GM12878 (cell line): ENCODE data around the gene RTEL1. TPM values are rescaled to one million over a fixed set of nuclear protein-coding genes. Genes with fewer than 3 reads are reported as not detected.

Experiments used
- ATAC-seq: fragments of 200-7000 bp; cut with Tn5 transposase; 3 replicates; pipeline ENCODE4 v1.9.1; 2020; ENCODE audit warnings: mild to moderate bottlenecking, moderate library complexity
- BruUV-seq: library from RNA; stranded (reverse); fragments of 400-500 nt; replicated peaks from 2 replicates; lab custom pipeline; 2021; lab: Mats Ljungman, UMichigan
- CTCF ChIA-PET: fragments of 300-600 bp; sonication (Branson Sonifier 250); formaldehyde crosslinking; extraction: SDS; loops from one replicate; lab custom pipeline; 2021; ENCODE audit warnings: inconsistent platforms; lab: Yijun Ruan, JAX
- POLR2A ChIA-PET: fragments of 350-600 bp; formaldehyde crosslinking; extraction: SDS; loops from one replicate; lab custom pipeline; 2021; ENCODE audit warnings: inconsistent platforms; lab: Charles Lee
- RAD21 ChIA-PET: fragments of 300-600 bp; sonication (Branson Sonifier 250); formaldehyde crosslinking; loops from one replicate; lab custom pipeline; 2023; ENCODE audit warnings: antibody characterized with exemption; ENCODE audit not compliant: unreplicated experiment; lab: Charles Lee
- SMC1A ChIA-PET: fragments of 300-600 bp; sonication (Branson Sonifier 250); formaldehyde crosslinking; loops from one replicate; lab custom pipeline; 2023; ENCODE audit not compliant: unreplicated experiment, uncharacterized antibody; lab: Charles Lee
- DNase-seq: peaks from one replicate; pipeline ENCODE4 v3.0.0-alpha.2; 2011; ENCODE audit warnings: low read depth, low spot score
- FAIRE-seq: peaks from 3 replicates; lab custom pipeline; 2011; peaks lifted over from hg19 to GRCh38; lab: Jason Lieb, UNC
- H2AFZ ChIP-seq: 2 replicates; pipeline ENCODE4 v1.6.0; 2011; ENCODE audit warnings: low read depth, low read length, control low read depth; ENCODE audit not compliant: control insufficient read depth
- H3K27ac ChIP-seq: 2 replicates; pipeline ENCODE4 v1.5.1; 2011; ENCODE audit warnings: control low read depth; ENCODE audit not compliant: control insufficient read depth, insufficient read depth
- H3K27me3 ChIP-seq, 2 experiments: replicated peaks in 1 of 2; 2 replicates each; pipeline versions ENCODE4 v1.6.0 to v1.6.1; 2011; ENCODE audit warnings: low read length in 1 of 2; ENCODE audit not compliant: control insufficient read depth in 2 of 2, insufficient read depth in 2 of 2
- H3K36me3 ChIP-seq, 2 experiments: 2 replicates each; pipeline ENCODE4 v1.5.1; 2011; ENCODE audit warnings: low read length in 1 of 2; ENCODE audit not compliant: control insufficient read depth in 2 of 2, insufficient read depth in 2 of 2
- H3K4me1 ChIP-seq: 2 replicates; pipeline ENCODE4 v1.6.1; 2011; ENCODE audit warnings: mild to moderate bottlenecking, low read length, moderate library complexity, mixed read lengths; ENCODE audit not compliant: control insufficient read depth, insufficient read depth
- H3K4me2 ChIP-seq: 2 replicates; pipeline ENCODE4 v1.6.0; 2011; ENCODE audit warnings: control low read depth; ENCODE audit not compliant: control insufficient read depth, insufficient read depth
- H3K4me3 ChIP-seq: fragments of 200-600 bp; sonication (generic); 2 replicates; pipeline ENCODE4 v1.5.1; 2016
- H3K79me2 ChIP-seq: 2 replicates; pipeline ENCODE4 v1.6.0; 2011; ENCODE audit warnings: low read length; ENCODE audit not compliant: control insufficient read depth, insufficient read depth
- H3K9ac ChIP-seq: 2 replicates; pipeline ENCODE4 v1.8.0; 2011; ENCODE audit warnings: low read length, control low read depth, mixed read lengths; ENCODE audit not compliant: control insufficient read depth, insufficient read depth
- H3K9me3 ChIP-seq: replicated peaks from 3 replicates; pipeline ENCODE4 v1.5.1; 2011; ENCODE audit warnings: mild to moderate bottlenecking, low read length; ENCODE audit not compliant: control insufficient read depth, insufficient read depth
- H4K20me1 ChIP-seq: 2 replicates; pipeline ENCODE4 v1.6.0; 2011; ENCODE audit not compliant: control insufficient read depth, insufficient read depth
- ATF7 ChIP-seq: fragments of 450-650 bp; IDR thresholded peaks from 2 replicates; pipeline ENCODE4 v1.6.1; 2016; ENCODE audit warnings: low read depth, mild to moderate bottlenecking
- CBX5 ChIP-seq: sonication (generic); IDR thresholded peaks from 2 replicates; pipeline ENCODE4 v1.6.1; 2016; ENCODE audit warnings: low read depth, moderate library complexity, mild to moderate bottlenecking, inconsistent platforms
- CHD4 ChIP-seq: fragments of 200-600 bp; sonication (generic); IDR thresholded peaks from 2 replicates; pipeline ENCODE4 v1.6.1; 2016; ENCODE audit warnings: mild to moderate bottlenecking
- NBN ChIP-seq: fragments of 450-650 bp; IDR thresholded peaks from 2 replicates; pipeline ENCODE4 v1.6.1; 2016
- NFYA ChIP-seq: IDR thresholded peaks from 2 replicates; pipeline ENCODE4 v1.6.1; 2011; ENCODE audit warnings: low read depth, mild to moderate bottlenecking, low read length, improper control_type of control experiment, borderline replicate concordance
- POLR2AphosphoS5 ChIP-seq: IDR thresholded peaks from 2 replicates; pipeline ENCODE4 v1.6.1; 2011; ENCODE audit warnings: mild to moderate bottlenecking, low read length, inconsistent platforms
- RAD21 ChIP-seq: IDR thresholded peaks from 2 replicates; pipeline ENCODE4 v1.6.1; 2011; ENCODE audit warnings: mild to moderate bottlenecking, low read depth, low read length, moderate library complexity; ENCODE audit not compliant: insufficient read depth
- WGBS: methylation state at CpG from one replicate; pipeline ENCODE4 v1.1.6; 2016; ENCODE audit warnings: low lambda C conversion rate; ENCODE audit not compliant: insufficient replicate concordance, insufficient coverage; ENCODE audit errors: missing lambda C conversion rate; 5-methylcytosine and 5-hydroxymethylcytosine counted together
- in situ Hi-C: fragments of 300-500 bp; cut with MboI; formaldehyde crosslinking; loops from 9 replicates; pipeline ENCODE4 v1.14.3; 2018; ENCODE audit warnings: mixed read lengths
- intact Hi-C: fragments of 100-400 bp; cut with micrococcal nuclease; formaldehyde crosslinking; loops from one replicate; pipeline ENCODE4 v1.14.2; 2022; ENCODE audit not compliant: unreplicated experiment
- polyA plus RNA-seq, 11 experiments: library from polyadenylated mRNA; depleted of rRNA in 4 of 11; unstranded in 6 of 11; stranded (reverse) in 5 of 11; fragments of >200 nt; fragmentation: Nextera tagmentation in 4 of 11; fragmentation: Illumina TruSeq in 1 of 11; extraction: Ambion mirVana in 4 of 11; extraction: Trizol in 1 of 11; gene quantifications; 1 replicate in 1 of 11; 2 replicates in 10 of 11; pipeline versions ENCODE4 v1.2.1 to v1.2.3, GENCODE V29; 2011 to 2016; ENCODE audit warnings: inconsistent platforms in 2 of 11, missing spikeins in 2 of 11, low read depth in 1 of 11
- total RNA-seq, 4 experiments: library from RNA; depleted of rRNA in 3 of 4; stranded (reverse); fragments of >200 nt in 3 of 4; fragmentation: Illumina TruSeq in 1 of 4; extraction: Trizol in 1 of 4; gene quantifications; 2 replicates each; pipeline versions ENCODE4 v1.2.1 to v1.2.3, GENCODE V29; 2013 to 2021
- TF ChIP-seq, protein P1 (sequence below): IDR thresholded peaks from 2 replicates; pipeline ENCODE4 v1.6.1; 2012; ENCODE audit warnings: improper control_type of control experiment, low read depth, low read length; ENCODE audit not compliant: insufficient replicate concordance
- TF ChIP-seq, protein P2 (sequence below): IDR thresholded peaks from 2 replicates; pipeline ENCODE4 v1.6.1; 2012; ENCODE audit warnings: low read length, inconsistent platforms
- TF ChIP-seq, protein P3 (sequence below): IDR thresholded peaks from 2 replicates; pipeline ENCODE4 v1.6.1; 2012; ENCODE audit warnings: mild to moderate bottlenecking, low read depth, low read length
- TF ChIP-seq, protein P4 (sequence below): fragments of 450-650 bp; IDR thresholded peaks from 2 replicates; pipeline ENCODE4 v1.6.1; 2017; ENCODE audit warnings: antibody characterized with exemption, mild to moderate bottlenecking, moderate library complexity

Gene RTEL1
- total and polyA plus RNA-seq, 10 of the 15 experiments (the other 5 are each of a cell fraction or from before 2014, with no cell fraction given): 0.40 to 37.2 (median 15.6) TPM; not detected in 1

DNA sequence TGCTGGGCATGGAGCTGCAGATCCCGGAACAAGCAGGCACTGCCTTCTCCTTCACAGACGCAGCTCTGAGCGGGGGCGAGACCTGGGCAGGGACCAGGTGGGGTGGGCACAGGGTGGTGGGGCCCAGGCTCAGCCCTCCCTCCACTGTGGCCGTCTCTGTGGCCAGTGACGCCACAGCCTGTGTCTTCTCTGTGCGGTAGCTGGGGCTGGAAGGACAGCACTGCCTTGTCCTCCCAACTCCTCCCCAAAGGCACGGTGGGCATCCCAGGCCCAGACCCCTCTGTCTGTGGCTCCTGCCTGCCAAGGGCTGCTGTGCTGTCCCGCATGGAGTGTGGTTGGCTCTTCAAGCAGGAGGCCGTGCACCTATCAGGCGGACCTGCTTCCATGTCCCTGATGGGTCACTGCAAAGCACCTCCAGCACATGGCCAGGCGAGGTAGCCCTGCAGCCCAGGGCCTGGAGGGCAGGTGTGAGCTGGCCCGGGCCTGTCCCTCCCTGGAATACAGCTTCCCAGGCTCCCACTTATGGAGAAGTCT, 23.6 kb downstream of the RTEL1 start:
- FAIRE-seq (no peak), ATAC-seq (no peak), DNase-seq (no peak)
- POLR2A ChIA-PET: no interaction called here
- H4K20me1 ChIP-seq: no peaks in the 10 kb centered on the region
- no peaks in the 10 kb centered on the region for H3K79me2 ChIP-seq
- RAD21 ChIA-PET: no interaction called here
- no peaks in the 10 kb centered on the region for H3K4me1 ChIP-seq
- H3K9me3 ChIP-seq: no peaks in the 10 kb centered on the region
- no peak overlapping the region for H3K4me2 ChIP-seq
- CTCF ChIA-PET: no interaction called here
- no peak overlapping the region for H3K27ac ChIP-seq
- H3K9ac ChIP-seq: no peak overlapping the region
- H3K27me3 ChIP-seq: no peaks in the 10 kb centered on the region
- no peak overlapping the region for H3K4me3 ChIP-seq
- SMC1A ChIA-PET: no interaction called here
- 95% methylated on average over 13 of the region's 13 CpGs for WGBS
- no TSS peak for BruUV-seq
- peaks cover 1 to 4% of the 10 kb centered on the region in 2 experiments; a peak in 2 of 4 replicates for H3K36me3 ChIP-seq
- H2AFZ ChIP-seq: no peak overlapping the region
- in situ Hi-C loops (no loop called here), intact Hi-C loops (no loop called here)
- TF ChIP-seq, protein P1, sequence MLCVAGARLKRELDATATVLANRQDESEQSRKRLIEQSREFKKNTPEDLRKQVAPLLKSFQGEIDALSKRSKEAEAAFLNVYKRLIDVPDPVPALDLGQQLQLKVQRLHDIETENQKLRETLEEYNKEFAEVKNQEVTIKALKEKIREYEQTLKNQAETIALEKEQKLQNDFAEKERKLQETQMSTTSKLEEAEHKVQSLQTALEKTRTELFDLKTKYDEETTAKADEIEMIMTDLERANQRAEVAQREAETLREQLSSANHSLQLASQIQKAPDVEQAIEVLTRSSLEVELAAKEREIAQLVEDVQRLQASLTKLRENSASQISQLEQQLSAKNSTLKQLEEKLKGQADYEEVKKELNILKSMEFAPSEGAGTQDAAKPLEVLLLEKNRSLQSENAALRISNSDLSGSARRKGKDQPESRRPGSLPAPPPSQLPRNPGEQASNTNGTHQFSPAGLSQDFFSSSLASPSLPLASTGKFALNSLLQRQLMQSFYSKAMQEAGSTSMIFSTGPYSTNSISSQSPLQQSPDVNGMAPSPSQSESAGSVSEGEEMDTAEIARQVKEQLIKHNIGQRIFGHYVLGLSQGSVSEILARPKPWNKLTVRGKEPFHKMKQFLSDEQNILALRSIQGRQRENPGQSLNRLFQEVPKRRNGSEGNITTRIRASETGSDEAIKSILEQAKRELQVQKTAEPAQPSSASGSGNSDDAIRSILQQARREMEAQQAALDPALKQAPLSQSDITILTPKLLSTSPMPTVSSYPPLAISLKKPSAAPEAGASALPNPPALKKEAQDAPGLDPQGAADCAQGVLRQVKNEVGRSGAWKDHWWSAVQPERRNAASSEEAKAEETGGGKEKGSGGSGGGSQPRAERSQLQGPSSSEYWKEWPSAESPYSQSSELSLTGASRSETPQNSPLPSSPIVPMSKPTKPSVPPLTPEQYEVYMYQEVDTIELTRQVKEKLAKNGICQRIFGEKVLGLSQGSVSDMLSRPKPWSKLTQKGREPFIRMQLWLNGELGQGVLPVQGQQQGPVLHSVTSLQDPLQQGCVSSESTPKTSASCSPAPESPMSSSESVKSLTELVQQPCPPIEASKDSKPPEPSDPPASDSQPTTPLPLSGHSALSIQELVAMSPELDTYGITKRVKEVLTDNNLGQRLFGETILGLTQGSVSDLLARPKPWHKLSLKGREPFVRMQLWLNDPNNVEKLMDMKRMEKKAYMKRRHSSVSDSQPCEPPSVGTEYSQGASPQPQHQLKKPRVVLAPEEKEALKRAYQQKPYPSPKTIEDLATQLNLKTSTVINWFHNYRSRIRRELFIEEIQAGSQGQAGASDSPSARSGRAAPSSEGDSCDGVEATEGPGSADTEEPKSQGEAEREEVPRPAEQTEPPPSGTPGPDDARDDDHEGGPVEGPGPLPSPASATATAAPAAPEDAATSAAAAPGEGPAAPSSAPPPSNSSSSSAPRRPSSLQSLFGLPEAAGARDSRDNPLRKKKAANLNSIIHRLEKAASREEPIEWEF: no peak
- TF ChIP-seq NFYA (no peak), RAD21 (no peak), ATF7 (no peak), CBX5 (no peak), NBN (no peak), CHD4 (no peak), POLR2AphosphoS5 (no peak)
- TF ChIP-seq, protein P2, sequence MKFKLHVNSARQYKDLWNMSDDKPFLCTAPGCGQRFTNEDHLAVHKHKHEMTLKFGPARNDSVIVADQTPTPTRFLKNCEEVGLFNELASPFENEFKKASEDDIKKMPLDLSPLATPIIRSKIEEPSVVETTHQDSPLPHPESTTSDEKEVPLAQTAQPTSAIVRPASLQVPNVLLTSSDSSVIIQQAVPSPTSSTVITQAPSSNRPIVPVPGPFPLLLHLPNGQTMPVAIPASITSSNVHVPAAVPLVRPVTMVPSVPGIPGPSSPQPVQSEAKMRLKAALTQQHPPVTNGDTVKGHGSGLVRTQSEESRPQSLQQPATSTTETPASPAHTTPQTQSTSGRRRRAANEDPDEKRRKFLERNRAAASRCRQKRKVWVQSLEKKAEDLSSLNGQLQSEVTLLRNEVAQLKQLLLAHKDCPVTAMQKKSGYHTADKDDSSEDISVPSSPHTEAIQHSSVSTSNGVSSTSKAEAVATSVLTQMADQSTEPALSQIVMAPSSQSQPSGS: no peak
- TF ChIP-seq, protein P3, sequence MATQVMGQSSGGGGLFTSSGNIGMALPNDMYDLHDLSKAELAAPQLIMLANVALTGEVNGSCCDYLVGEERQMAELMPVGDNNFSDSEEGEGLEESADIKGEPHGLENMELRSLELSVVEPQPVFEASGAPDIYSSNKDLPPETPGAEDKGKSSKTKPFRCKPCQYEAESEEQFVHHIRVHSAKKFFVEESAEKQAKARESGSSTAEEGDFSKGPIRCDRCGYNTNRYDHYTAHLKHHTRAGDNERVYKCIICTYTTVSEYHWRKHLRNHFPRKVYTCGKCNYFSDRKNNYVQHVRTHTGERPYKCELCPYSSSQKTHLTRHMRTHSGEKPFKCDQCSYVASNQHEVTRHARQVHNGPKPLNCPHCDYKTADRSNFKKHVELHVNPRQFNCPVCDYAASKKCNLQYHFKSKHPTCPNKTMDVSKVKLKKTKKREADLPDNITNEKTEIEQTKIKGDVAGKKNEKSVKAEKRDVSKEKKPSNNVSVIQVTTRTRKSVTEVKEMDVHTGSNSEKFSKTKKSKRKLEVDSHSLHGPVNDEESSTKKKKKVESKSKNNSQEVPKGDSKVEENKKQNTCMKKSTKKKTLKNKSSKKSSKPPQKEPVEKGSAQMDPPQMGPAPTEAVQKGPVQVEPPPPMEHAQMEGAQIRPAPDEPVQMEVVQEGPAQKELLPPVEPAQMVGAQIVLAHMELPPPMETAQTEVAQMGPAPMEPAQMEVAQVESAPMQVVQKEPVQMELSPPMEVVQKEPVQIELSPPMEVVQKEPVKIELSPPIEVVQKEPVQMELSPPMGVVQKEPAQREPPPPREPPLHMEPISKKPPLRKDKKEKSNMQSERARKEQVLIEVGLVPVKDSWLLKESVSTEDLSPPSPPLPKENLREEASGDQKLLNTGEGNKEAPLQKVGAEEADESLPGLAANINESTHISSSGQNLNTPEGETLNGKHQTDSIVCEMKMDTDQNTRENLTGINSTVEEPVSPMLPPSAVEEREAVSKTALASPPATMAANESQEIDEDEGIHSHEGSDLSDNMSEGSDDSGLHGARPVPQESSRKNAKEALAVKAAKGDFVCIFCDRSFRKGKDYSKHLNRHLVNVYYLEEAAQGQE: no peak
- TF ChIP-seq, protein P4, sequence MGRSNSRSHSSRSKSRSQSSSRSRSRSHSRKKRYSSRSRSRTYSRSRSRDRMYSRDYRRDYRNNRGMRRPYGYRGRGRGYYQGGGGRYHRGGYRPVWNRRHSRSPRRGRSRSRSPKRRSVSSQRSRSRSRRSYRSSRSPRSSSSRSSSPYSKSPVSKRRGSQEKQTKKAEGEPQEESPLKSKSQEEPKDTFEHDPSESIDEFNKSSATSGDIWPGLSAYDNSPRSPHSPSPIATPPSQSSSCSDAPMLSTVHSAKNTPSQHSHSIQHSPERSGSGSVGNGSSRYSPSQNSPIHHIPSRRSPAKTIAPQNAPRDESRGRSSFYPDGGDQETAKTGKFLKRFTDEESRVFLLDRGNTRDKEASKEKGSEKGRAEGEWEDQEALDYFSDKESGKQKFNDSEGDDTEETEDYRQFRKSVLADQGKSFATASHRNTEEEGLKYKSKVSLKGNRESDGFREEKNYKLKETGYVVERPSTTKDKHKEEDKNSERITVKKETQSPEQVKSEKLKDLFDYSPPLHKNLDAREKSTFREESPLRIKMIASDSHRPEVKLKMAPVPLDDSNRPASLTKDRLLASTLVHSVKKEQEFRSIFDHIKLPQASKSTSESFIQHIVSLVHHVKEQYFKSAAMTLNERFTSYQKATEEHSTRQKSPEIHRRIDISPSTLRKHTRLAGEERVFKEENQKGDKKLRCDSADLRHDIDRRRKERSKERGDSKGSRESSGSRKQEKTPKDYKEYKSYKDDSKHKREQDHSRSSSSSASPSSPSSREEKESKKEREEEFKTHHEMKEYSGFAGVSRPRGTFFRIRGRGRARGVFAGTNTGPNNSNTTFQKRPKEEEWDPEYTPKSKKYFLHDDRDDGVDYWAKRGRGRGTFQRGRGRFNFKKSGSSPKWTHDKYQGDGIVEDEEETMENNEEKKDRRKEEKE: no peak
